ENCODE data around the gene SPATS2L.

DNA sequence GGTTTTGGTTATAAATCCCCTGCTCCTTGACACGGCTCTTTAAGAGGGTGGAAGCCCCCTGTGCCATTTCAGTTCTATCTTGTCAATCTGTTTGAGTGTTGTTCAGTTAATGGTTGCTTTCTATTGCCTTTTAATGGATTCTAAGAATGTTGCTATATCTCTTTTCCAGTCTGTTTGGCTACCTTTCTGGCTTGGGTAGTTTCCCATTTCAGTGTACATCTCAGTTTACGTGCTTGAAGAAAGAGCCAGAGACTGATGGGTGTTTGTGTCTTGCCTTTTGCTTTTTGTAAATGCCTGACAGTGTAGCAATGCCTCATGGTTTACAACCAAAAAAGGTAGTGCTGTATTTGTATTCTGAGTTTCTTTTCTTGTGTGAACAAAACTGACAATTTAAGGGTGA is 45.3 kb downstream of the SPATS2L start:
- TF ChIP-seq CTCF (IDR thresholded peaks at IDR 0.05) (no peak), GABPB1 (CRISPR knock-in tag; IDR thresholded peaks at IDR 0.05) (no peak), ZNF232 (CRISPR knock-in tag; IDR thresholded peaks at IDR 0.05) (no peak), ZNF317 (CRISPR knock-in tag; IDR thresholded peaks at IDR 0.05; ENCODE audit: borderline replicate concordance, low read depth) (no peak)
